ENCODE data around the gene SEMA4C.

DNA sequence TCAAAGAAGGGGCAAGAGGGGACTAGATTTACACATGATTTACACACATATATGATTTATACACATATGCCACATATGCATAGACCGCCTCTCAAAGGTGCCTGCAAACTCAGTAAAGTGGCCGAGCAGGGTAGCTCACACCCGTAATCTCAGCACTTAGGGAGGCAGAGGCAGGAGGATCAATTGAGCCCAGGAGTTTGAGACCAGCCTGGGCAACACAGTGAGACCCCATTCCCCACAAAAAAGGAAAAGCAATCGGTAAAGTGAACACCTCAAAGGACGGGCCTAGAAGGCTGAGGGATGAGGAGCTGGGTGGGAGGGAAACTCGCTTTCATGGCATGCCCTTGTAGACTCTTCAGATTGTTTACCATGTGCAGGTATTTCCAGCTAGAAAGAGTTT, 17.2 kb downstream of the SEMA4C start:
- TF ChIP-seq POLR2AphosphoS5 (IDR thresholded peaks at IDR 0.05; ENCODE audit: low read depth, low read length) (no peak), TAF1 (IDR thresholded peaks at IDR 0.05; ENCODE audit: borderline replicate concordance, insufficient read depth, low read length) (no peak)
- TF ChIP-seq, protein P1, sequence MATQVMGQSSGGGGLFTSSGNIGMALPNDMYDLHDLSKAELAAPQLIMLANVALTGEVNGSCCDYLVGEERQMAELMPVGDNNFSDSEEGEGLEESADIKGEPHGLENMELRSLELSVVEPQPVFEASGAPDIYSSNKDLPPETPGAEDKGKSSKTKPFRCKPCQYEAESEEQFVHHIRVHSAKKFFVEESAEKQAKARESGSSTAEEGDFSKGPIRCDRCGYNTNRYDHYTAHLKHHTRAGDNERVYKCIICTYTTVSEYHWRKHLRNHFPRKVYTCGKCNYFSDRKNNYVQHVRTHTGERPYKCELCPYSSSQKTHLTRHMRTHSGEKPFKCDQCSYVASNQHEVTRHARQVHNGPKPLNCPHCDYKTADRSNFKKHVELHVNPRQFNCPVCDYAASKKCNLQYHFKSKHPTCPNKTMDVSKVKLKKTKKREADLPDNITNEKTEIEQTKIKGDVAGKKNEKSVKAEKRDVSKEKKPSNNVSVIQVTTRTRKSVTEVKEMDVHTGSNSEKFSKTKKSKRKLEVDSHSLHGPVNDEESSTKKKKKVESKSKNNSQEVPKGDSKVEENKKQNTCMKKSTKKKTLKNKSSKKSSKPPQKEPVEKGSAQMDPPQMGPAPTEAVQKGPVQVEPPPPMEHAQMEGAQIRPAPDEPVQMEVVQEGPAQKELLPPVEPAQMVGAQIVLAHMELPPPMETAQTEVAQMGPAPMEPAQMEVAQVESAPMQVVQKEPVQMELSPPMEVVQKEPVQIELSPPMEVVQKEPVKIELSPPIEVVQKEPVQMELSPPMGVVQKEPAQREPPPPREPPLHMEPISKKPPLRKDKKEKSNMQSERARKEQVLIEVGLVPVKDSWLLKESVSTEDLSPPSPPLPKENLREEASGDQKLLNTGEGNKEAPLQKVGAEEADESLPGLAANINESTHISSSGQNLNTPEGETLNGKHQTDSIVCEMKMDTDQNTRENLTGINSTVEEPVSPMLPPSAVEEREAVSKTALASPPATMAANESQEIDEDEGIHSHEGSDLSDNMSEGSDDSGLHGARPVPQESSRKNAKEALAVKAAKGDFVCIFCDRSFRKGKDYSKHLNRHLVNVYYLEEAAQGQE (IDR thresholded peaks at IDR 0.05; ENCODE audit: insufficient read depth in 1 of 2, low read depth in 2 of 2, low read length in 2 of 2), result no peak

Measured in PFSK-1 (cell line).